Measurements from ENCODE around the gene EXOC4.

The EXOC4 gene

GRCh38 chr7:133542209-133542780 is 289.4 kb downstream of the EXOC4 start:
- TF ChIP-seq ZFX (IDR thresholded peaks at IDR 0.05) (no peak), CTCF (conservative IDR thresholded peaks at IDR 0.05) (no peak)

GRCh38 chr7:133543657-133544056 is 290.8 kb downstream of the EXOC4 start:
- H3K27ac ChIP-seq = no peak overlapping the region
- TF ChIP-seq CTCF (conservative IDR thresholded peaks at IDR 0.05) = no peak
- no peak for TF ChIP-seq ZFX (IDR thresholded peaks at IDR 0.05)

More at GRCh38 chr7:133542209-133542780, 289.4 kb downstream of the EXOC4 start:
- no peak overlapping the region for H3K27ac ChIP-seq

GRCh38 chr7:133545618-133546017 is 292.7 kb downstream of the EXOC4 start:
- no peak overlapping the region for H3K27ac ChIP-seq

GRCh38 chr7:133547981-133548380 is 295.1 kb downstream of the EXOC4 start:
- no peak overlapping the region for H3K27ac ChIP-seq
- TF ChIP-seq ZFX (IDR thresholded peaks at IDR 0.05) = no peak
- TF ChIP-seq CTCF (conservative IDR thresholded peaks at IDR 0.05) = no peak

More at GRCh38 chr7:133545618-133546017, 292.7 kb downstream of the EXOC4 start:
- TF ChIP-seq CTCF (conservative IDR thresholded peaks at IDR 0.05) (no peak), ZFX (IDR thresholded peaks at IDR 0.05) (no peak)

GRCh38 chr7:133549633-133550032 is 296.8 kb downstream of the EXOC4 start:
- TF ChIP-seq ZFX (IDR thresholded peaks at IDR 0.05) (no peak), CTCF (conservative IDR thresholded peaks at IDR 0.05) (no peak)
- H3K27ac ChIP-seq = no peak overlapping the region

- no peak overlapping the region for H3K27ac ChIP-seq
- no peak for TF ChIP-seq ZFX (IDR thresholded peaks at IDR 0.05)
- TF ChIP-seq CTCF (conservative IDR thresholded peaks at IDR 0.05) = no peak
These were observed 297.3 kb downstream of the EXOC4 start for GRCh38 chr7:133550145-133550544.

GRCh38 chr7:133550811-133551210 is 297.9 kb downstream of the EXOC4 start:
- H3K27ac ChIP-seq = no peak overlapping the region
- TF ChIP-seq ZFX (IDR thresholded peaks at IDR 0.05) = no peak
- TF ChIP-seq CTCF (conservative IDR thresholded peaks at IDR 0.05) = no peak
